Left lung (tissue), 10 donors: Measurements from ENCODE around the gene FAM83D. TPM values are rescaled to one million over a fixed set of nuclear protein-coding genes. Genes with fewer than 3 reads are reported as not detected.

Source experiments
- ATAC-seq: fragments of 200-7000 bp; cut with Tn5 transposase; one replicate; pipeline ENCODE4 v1.9.1; 2020; ENCODE audit warnings: moderate library complexity
- DNase-seq, 4 donors: peaks; one replicate each; pipeline ENCODE4 v3.0.0-alpha.2; 2013 to 2020
- H3K27ac ChIP-seq, 2 donors: fragments of 200-600 bp; sonication (generic) in 1 of 2; one replicate each; pipeline versions ENCODE4 v1.5.0 to v1.8.0; 2020 to 2021
- H3K27me3 ChIP-seq, 2 donors: fragments of 200-600 bp; sonication (generic) in 1 of 2; one replicate each; pipeline versions ENCODE4 v1.5.0 to v1.8.0; 2020 to 2021
- H3K36me3 ChIP-seq, 2 donors: fragments of 200-600 bp; sonication (generic) in 1 of 2; one replicate each; pipeline versions ENCODE4 v1.5.0 to v1.8.0; 2020 to 2021
- H3K4me1 ChIP-seq, 2 donors: fragments of 200-600 bp; one replicate each; pipeline ENCODE4 v1.8.0; 2021
- H3K4me3 ChIP-seq, 2 donors: fragments of 200-600 bp; sonication (generic) in 1 of 2; one replicate each; pipeline versions ENCODE4 v1.5.0 to v1.8.0; 2020 to 2021; ENCODE audit warnings: mild to moderate bottlenecking in 1 of 2
- H3K9me3 ChIP-seq, 2 donors: fragments of 200-600 bp; sonication (generic) in 1 of 2; one replicate each; pipeline versions ENCODE4 v1.5.0 to v1.8.0; 2020 to 2021
- intact Hi-C, 2 donors: fragments of 100-400 bp; cut with DNase I; formaldehyde crosslinking; loops; one replicate each; pipeline versions ENCODE4 v1.11.2 to v1.14.2; 2022
- polyA plus RNA-seq, 6 donors: library from polyadenylated mRNA; unstranded; fragments of 120-200 nt; gene quantifications; one replicate each; pipeline ENCODE4 v1.2.1, GENCODE V29; 2013; ENCODE audit not compliant: insufficient read length in 6 of 6
- total RNA-seq, 2 donors: library from RNA; stranded (reverse); fragmentation: NEBNext Ultra II Directional; extraction: Animal tissue kit (Norgen Biotek cat#: 25700); gene quantifications; one replicate each; pipeline ENCODE4 v1.2.1, GENCODE V29; 2021
- TF ChIP-seq, protein P1 (sequence below), 2 donors: fragments of 200-600 bp; sonication (generic) in 1 of 2; IDR thresholded peaks; one replicate each; pipeline versions ENCODE4 v1.5.0 to v1.8.0; 2021; ENCODE audit warnings: antibody characterized with exemption in 2 of 2
- donor health status: DM: no; HTN: yes; CAD: no.
- donor health status: DM: no; HTN: no; CAD: no.

The FAM83D gene
- total and polyA plus RNA-seq, 8 donors, result 1.5 to 28.1 (median 11.7) TPM

DNA sequence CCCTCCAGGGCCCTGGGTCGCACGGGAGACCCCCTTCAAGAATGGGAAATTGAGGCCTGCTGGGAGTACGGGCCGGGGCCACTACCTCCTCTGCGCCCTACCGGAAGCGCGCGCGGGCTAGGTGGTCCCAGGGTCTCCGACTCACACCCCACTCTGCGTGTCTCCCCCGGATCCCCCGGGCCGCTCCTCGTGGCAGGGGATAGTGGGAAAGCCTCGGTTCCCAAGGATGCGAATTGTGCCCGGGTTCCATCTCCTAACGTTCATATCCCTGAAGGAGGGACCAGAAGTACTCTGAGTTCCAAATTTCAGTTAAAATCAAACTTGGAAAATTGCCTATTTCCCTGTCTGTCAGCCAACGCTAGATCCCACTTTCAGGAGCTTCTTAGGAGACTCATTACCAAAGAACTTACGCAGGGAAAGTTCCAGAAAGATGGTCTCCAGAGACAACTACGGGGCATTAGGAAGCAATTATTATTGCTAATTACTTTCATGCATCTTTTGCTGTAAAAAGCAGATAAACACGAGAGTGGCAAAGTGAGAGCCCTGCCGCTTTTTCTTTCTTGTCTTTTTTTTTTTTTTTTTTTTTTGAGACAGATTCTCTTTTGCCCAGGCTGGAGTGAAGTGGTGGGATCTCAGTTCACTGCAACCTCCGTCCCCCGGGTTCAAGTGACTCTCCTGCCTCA is 858 bp downstream of the FAM83D start:
- no peaks in the 10 kb centered on the region for H3K27me3 ChIP-seq
- H3K9me3 ChIP-seq, result no peaks in the 10 kb centered on the region
- peak overlapping the region; percentile 66 to 73 for H3K4me3 ChIP-seq
- intact Hi-C loops, result loop anchor here in 1 of 2 donors (5.0 kb wide), 1 partner anchor 120 kb away; no protein-coding TSS in a partner anchor
- no peaks in the 10 kb centered on the region for H3K36me3 ChIP-seq
- peak overlapping the region in 1 of 2 donors; percentile 33 for H3K27ac ChIP-seq
- DNase-seq (peak in 3 of 4 donors; percentile 11 to 79 (median 21)), ATAC-seq (no peak)
- TF ChIP-seq, protein P1, sequence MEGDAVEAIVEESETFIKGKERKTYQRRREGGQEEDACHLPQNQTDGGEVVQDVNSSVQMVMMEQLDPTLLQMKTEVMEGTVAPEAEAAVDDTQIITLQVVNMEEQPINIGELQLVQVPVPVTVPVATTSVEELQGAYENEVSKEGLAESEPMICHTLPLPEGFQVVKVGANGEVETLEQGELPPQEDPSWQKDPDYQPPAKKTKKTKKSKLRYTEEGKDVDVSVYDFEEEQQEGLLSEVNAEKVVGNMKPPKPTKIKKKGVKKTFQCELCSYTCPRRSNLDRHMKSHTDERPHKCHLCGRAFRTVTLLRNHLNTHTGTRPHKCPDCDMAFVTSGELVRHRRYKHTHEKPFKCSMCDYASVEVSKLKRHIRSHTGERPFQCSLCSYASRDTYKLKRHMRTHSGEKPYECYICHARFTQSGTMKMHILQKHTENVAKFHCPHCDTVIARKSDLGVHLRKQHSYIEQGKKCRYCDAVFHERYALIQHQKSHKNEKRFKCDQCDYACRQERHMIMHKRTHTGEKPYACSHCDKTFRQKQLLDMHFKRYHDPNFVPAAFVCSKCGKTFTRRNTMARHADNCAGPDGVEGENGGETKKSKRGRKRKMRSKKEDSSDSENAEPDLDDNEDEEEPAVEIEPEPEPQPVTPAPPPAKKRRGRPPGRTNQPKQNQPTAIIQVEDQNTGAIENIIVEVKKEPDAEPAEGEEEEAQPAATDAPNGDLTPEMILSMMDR (IDR thresholded peaks at IDR 0.05), result no peak
- H3K4me1 ChIP-seq, result peaks cover 0 to 18% of the 10 kb centered on the region in 2 donors

DNA sequence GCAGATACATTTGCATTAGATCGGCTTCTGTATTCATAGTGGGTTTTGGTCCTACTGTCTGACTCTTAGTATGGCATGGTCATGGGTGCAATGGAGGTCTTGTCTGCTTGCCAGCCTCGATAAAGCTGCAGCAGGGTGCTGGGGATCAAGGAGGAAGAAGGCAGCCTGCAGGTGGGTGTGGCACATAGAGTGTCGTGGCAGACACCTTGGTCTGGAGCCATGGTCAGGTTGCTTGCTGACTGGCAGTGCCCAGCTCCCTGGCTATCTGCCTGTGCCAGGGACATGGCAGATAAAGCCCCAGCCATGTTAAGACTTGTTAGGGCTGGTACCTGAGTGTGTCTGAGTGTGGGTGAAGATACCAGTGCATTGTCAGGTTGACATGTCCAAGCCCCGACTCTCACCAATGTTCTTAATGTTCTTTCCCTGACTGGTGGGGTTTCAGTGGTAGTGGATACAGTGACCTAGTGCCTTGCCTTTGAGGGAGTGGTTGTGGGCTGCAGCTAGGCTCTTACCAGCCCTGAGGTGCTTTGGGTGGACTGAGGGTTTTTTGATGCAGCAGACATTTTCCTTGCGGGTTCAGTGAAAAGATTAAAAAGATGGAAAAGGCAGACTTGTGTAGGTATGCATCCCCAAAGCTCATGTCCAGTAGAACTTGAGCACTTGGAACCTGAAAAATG is 1.8 kb downstream of the FAM83D start:
- no peak for ATAC-seq

GRCh38 chr20:38930242-38930569 is 4.0 kb downstream of the FAM83D start:
- Histone ChIP-seq H3K4me3 (no peak overlapping the region), H3K9me3 (no peaks in the 10 kb centered on the region), H3K27me3 (no peaks in the 10 kb centered on the region), H3K36me3 (no peaks in the 10 kb centered on the region), H3K4me1 (peaks cover 0 to 18% of the 10 kb centered on the region in 2 donors), H3K27ac (no peak overlapping the region)
- DNase-seq (no peak), ATAC-seq (no peak)
- TF ChIP-seq, protein P1 (IDR thresholded peaks at IDR 0.05), result no peak
- intact Hi-C loops, result no loop called here

More for the DNA sequence above, 1.8 kb downstream of the FAM83D start:
- intact Hi-C loops, result loop anchor here in 1 of 2 donors (5.0 kb wide), 1 partner anchor 119 kb away; no protein-coding TSS in a partner anchor
- TF ChIP-seq, protein P1 (IDR thresholded peaks at IDR 0.05), result no peak
- Histone ChIP-seq H3K36me3 (no peaks in the 10 kb centered on the region), H3K27ac (no peak overlapping the region), H3K9me3 (no peaks in the 10 kb centered on the region), H3K27me3 (no peaks in the 10 kb centered on the region), H3K4me1 (peaks cover 0 to 18% of the 10 kb centered on the region in 2 donors), H3K4me3 (no peak overlapping the region)
- no peak for DNase-seq

DNA sequence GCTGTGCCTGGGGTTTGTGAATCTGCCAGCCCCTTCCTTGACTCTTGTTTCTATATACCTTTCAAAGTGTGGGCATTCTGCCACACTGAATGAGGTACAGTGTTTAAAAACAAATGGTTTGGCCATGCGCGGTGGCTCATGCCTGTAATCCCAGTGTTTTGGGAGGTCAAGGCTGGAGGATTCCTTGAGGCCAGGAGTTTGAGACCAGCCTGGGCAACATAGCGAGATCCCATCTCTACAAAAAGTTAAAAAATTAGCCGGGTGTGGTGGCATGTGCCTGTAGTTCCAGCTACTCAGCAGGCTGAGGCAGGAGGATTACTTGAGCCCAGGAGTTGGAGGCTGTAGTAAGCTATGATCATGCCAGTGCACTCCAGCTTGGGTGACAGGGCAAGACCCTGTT is 5.8 kb downstream of the FAM83D start:
- intact Hi-C loops, result no loop called here

More for the DNA sequence above, 5.8 kb downstream of the FAM83D start:
- TF ChIP-seq, protein P1 (IDR thresholded peaks at IDR 0.05), result no peak
- DNase-seq, result no peak
- Histone ChIP-seq H3K36me3 (no peaks in the 10 kb centered on the region), H3K27me3 (no peaks in the 10 kb centered on the region), H3K4me3 (no peak overlapping the region), H3K9me3 (no peaks in the 10 kb centered on the region), H3K27ac (no peak overlapping the region), H3K4me1 (peaks cover 0 to 11% of the 10 kb centered on the region in 2 donors)
- no peak for ATAC-seq
